AG04450 (cell line): ENCODE measurements around the gene RANBP1. TPM values are rescaled to one million over a fixed set of nuclear protein-coding genes. Genes with fewer than 3 reads are reported as not detected.

Source experiments
- CTCF ChIA-PET: fragments of 300-600, 350-600 bp; formaldehyde crosslinking; extraction: SDS; loops from one replicate; lab custom pipeline; 2022; ENCODE audit warnings: antibody characterized with exemption, inconsistent platforms; lab: Charles Lee
- POLR2A ChIA-PET: fragments of 350-600 bp; formaldehyde crosslinking; extraction: SDS; loops from one replicate; lab custom pipeline; 2021; ENCODE audit warnings: antibody characterized with exemption, inconsistent platforms; lab: Yijun Ruan, JAX
- DNase-seq: peaks from one replicate; pipeline ENCODE4 v3.0.0-alpha.2; 2011; ENCODE audit warnings: low read depth, low spot score
- H3K27ac ChIP-seq: one replicate; pipeline ENCODE4 v1.5.1; 2012; ENCODE audit warnings: low read depth, low read length, control low read depth
- H3K27me3 ChIP-seq: one replicate; pipeline ENCODE4 v1.6.0; 2012; ENCODE audit warnings: low read length; ENCODE audit not compliant: control insufficient read depth, insufficient read depth
- H3K4me3 ChIP-seq: 2 replicates; pipeline ENCODE4 v1.5.1; 2011; ENCODE audit warnings: mild to moderate bottlenecking, low read depth, low read length, control low read depth
- H3K9me3 ChIP-seq: 2 replicates; pipeline ENCODE4 v1.5.1; 2012; ENCODE audit warnings: low read length; ENCODE audit not compliant: control insufficient read depth, insufficient read depth
- CTCF ChIP-seq: IDR thresholded peaks from 2 replicates; pipeline ENCODE4 v1.5.1; 2011; ENCODE audit warnings: low read depth, low read length, control low read depth, inconsistent platforms
- polyA plus RNA-seq: library from polyadenylated mRNA; depleted of rRNA; stranded (reverse); fragments of >200 nt; gene quantifications from 2 replicates; pipeline ENCODE4 v1.2.3, GENCODE V29; 2011

RANBP1 gene
- polyA plus RNA-seq, 1 experiment, result 154 TPM

- ChIA-PET CTCF (interaction anchor here (0.6 to 1.0 kb wide), 3 partner anchors 21 to 193 kb away, joined by 3 to 6 read pairs (median 3); no protein-coding TSS in a partner anchor), POLR2A (interaction anchor here (0.7 kb wide), 1 partner anchor 32 kb away, joined by 3 read pairs; no protein-coding TSS in a partner anchor)
- H3K27ac ChIP-seq, result no peak overlapping the region
- no peaks in the 10 kb centered on the region for H3K27me3 ChIP-seq
- no peak for DNase-seq
- H3K4me3 ChIP-seq, result no peak overlapping the region
- TF ChIP-seq CTCF, result peak; percentile 53
- H3K9me3 ChIP-seq, result no peaks in the 10 kb centered on the region; the same call in 1 of the 2 replicates
Observed at GRCh38 chr22:20111045-20111688, 4.7 kb upstream of the RANBP1 start.

- no peak for DNase-seq
- CTCF ChIA-PET, result interaction anchor here (0.6 kb wide), 2 partner anchors 43 to 192 kb away, joined by 3 to 6 read pairs; no protein-coding TSS in a partner anchor
- Histone ChIP-seq H3K27me3 (no peaks in the 10 kb centered on the region), H3K4me3 (no peak overlapping the region), H3K9me3 (no peaks in the 10 kb centered on the region; the same call in 1 of the 2 replicates), H3K27ac (no peak overlapping the region)
- POLR2A ChIA-PET, result interaction anchor here (0.7 kb wide), 1 partner anchor 32 kb away, joined by 3 read pairs; no protein-coding TSS in a partner anchor
- TF ChIP-seq CTCF, result no peak
Observed at GRCh38 chr22:20111689-20112622, 3.9 kb upstream of the RANBP1 start.

- H3K27me3 ChIP-seq, result no peaks in the 10 kb centered on the region
- H3K27ac ChIP-seq, result no peak overlapping the region
- H3K4me3 ChIP-seq, result no peak overlapping the region
- H3K9me3 ChIP-seq, result no peaks in the 10 kb centered on the region; the same call in 1 of the 2 replicates
- CTCF ChIA-PET, result no interaction called here
- DNase-seq, result no peak
- no peak for TF ChIP-seq CTCF
- POLR2A ChIA-PET, result no interaction called here
Observed at GRCh38 chr22:20112623-20113511, 3.0 kb upstream of the RANBP1 start.

GRCh38 chr22:20113551-20114310 is 2.2 kb upstream of the RANBP1 start:
- TF ChIP-seq CTCF, result no peak
- Histone ChIP-seq H3K27me3 (no peaks in the 10 kb centered on the region), H3K4me3 (no peak overlapping the region), H3K9me3 (no peaks in the 10 kb centered on the region; the same call in 1 of the 2 replicates), H3K27ac (no peak overlapping the region)
- ChIA-PET POLR2A (no interaction called here), CTCF (no interaction called here)
- DNase-seq, result no peak
